ENCODE measurements around the gene CTSS.

GRCh38 chr1:150708595-150708994 lies 57.0 kb downstream of the CTSS start:
- TF ChIP-seq, protein P1, sequence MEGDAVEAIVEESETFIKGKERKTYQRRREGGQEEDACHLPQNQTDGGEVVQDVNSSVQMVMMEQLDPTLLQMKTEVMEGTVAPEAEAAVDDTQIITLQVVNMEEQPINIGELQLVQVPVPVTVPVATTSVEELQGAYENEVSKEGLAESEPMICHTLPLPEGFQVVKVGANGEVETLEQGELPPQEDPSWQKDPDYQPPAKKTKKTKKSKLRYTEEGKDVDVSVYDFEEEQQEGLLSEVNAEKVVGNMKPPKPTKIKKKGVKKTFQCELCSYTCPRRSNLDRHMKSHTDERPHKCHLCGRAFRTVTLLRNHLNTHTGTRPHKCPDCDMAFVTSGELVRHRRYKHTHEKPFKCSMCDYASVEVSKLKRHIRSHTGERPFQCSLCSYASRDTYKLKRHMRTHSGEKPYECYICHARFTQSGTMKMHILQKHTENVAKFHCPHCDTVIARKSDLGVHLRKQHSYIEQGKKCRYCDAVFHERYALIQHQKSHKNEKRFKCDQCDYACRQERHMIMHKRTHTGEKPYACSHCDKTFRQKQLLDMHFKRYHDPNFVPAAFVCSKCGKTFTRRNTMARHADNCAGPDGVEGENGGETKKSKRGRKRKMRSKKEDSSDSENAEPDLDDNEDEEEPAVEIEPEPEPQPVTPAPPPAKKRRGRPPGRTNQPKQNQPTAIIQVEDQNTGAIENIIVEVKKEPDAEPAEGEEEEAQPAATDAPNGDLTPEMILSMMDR (conservative IDR thresholded peaks at IDR 0.05 in 1 of 2, IDR thresholded peaks at IDR 0.05 in 1 of 2; ENCODE audit: low read depth in 1 of 2, low read length in 2 of 2), result no peak
- no peak for TF ChIP-seq EZH2 (IDR thresholded peaks at IDR 0.05; ENCODE audit: low read length, missing control alignments)

Measured in fibroblast of lung (primary cell).